ENCODE results near the gene FAM9B. TPM values are rescaled to one million over a fixed set of nuclear protein-coding genes. Genes with fewer than 3 reads are reported as not detected.

FAM9B gene
- total and polyA plus RNA-seq, 2 of the 4 experiments (the other 2 are of a cell fraction) = not detected

DNA sequence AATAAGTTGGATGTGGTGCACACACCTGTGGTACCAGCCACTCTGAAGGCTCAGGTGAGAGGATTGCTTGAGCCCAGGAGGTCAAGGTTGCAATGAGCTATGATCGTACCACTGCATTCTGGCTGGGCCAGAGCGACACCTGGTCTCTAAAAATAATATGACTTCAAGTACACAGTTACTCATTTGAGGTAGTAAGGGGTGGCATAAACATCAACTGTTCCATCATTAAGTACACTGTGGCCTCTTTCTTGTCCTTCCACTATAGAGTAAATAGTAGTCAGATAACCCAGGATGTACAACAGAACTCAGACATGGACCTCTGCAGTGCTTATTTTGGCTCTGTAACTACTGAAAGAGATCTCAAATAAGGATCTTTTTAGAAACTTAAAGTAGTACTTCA lies 10.6 kb downstream of the FAM9B start:
- Histone ChIP-seq H3K9ac (ENCODE audit: low read depth, low read length) (no peak overlapping the region), H3K18ac (ENCODE audit: low read depth, low read length) (no peak overlapping the region), H4K91ac (ENCODE audit: insufficient read depth, low read depth, low read length) (no peak overlapping the region), H2AFZ (replicated peaks; ENCODE audit: low read length, poor library complexity) (no peak overlapping the region), H3K9me1 (ENCODE audit: insufficient read depth, low read length) (no peaks in the 10 kb centered on the region), H2AK9ac (replicated peaks; ENCODE audit: low read depth, low read length, poor library complexity) (no peak overlapping the region), H3K56ac (ENCODE audit: extremely low read depth, insufficient read depth, low read length) (no peak overlapping the region), H2BK20ac (ENCODE audit: low read depth, low read length) (no peak overlapping the region), H3K27me3 (ENCODE audit: control insufficient read depth, insufficient read depth, low read length) (no peaks in the 10 kb centered on the region), H4K20me1 (ENCODE audit: insufficient read depth, low read length) (no peaks in the 10 kb centered on the region), H3K9me3 (ENCODE audit: control insufficient read depth, insufficient read depth, low read length) (no peaks in the 10 kb centered on the region), H3K4me1 (ENCODE audit: control insufficient read depth, insufficient read depth, low read length) (no peaks in the 10 kb centered on the region), H3K27ac (ENCODE audit: insufficient read depth, low read length) (no peak overlapping the region), H3K14ac (replicated peaks; ENCODE audit: low read depth, low read length) (no peak overlapping the region), H3K36me3 (ENCODE audit: control insufficient read depth, insufficient read depth, low read length) (no peaks in the 10 kb centered on the region), H3K4me2 (ENCODE audit: low read depth, low read length) (no peak overlapping the region), H4K5ac (ENCODE audit: low read depth, low read length) (no peak overlapping the region), H3K23ac (ENCODE audit: low read depth, low read length) (no peak overlapping the region), H4K8ac (ENCODE audit: low read depth in 2 of 2, low read length in 2 of 2) (no peak overlapping the region), H3K79me1 (ENCODE audit: low read depth in 1 of 2, low read length in 2 of 2) (no peaks in the 10 kb centered on the region), H3K4me3 (ENCODE audit: insufficient read depth, low read depth, low read length) (no peak overlapping the region), H2BK15ac (ENCODE audit: low read depth, low read length) (no peak overlapping the region), H2BK5ac (ENCODE audit: low read depth, low read length, poor library complexity, severe bottlenecking) (no peak overlapping the region), H3K4ac (ENCODE audit: low read depth, low read length) (no peak overlapping the region), H2BK120ac (ENCODE audit: low read depth, low read length) (no peak overlapping the region), H2AK5ac (ENCODE audit: low read depth, low read length) (no peak overlapping the region)
- dilution Hi-C loops (cut with HindIII; ENCODE audit: low sequenced_read_pairs, unreplicated experiment) (no loop called here), intact Hi-C loops (cut with micrococcal nuclease) (no loop called here), in situ Hi-C loops (cut with MboI; ENCODE audit: low sequenced_read_pairs) (no loop called here)
- WGBS, 2 experiments (ENCODE audit: extremely low coverage in 2 of 2, insufficient read length in 1 of 2) = no CpG with 5 or more reads among the region's 2 CpGs
- DNase-seq = no peak
- CTCF ChIA-PET = no interaction called here
- POLR2A ChIA-PET (ENCODE audit: unreplicated experiment) = no interaction called here
- BruUV-seq (replicated peaks) = no TSS peak
- ATAC-seq (ENCODE audit: low read depth) = no peak
- no peak for TF ChIP-seq FOS (IDR thresholded peaks at IDR 0.05; ENCODE audit: low read depth, low read length)
